GM12891 (cell line): ENCODE measurements around the gene JMJD6.

ENCODE experiments used
- POLR2A ChIP-seq: IDR thresholded peaks from 2 replicates; pipeline ENCODE4 v1.6.1; 2011; ENCODE audit warnings: low read depth, low read length, control low read depth
- POLR2AphosphoS5 ChIP-seq: IDR thresholded peaks from 2 replicates; pipeline ENCODE4 v1.6.1; 2011; ENCODE audit warnings: low read depth, low read length, control low read depth

DNA sequence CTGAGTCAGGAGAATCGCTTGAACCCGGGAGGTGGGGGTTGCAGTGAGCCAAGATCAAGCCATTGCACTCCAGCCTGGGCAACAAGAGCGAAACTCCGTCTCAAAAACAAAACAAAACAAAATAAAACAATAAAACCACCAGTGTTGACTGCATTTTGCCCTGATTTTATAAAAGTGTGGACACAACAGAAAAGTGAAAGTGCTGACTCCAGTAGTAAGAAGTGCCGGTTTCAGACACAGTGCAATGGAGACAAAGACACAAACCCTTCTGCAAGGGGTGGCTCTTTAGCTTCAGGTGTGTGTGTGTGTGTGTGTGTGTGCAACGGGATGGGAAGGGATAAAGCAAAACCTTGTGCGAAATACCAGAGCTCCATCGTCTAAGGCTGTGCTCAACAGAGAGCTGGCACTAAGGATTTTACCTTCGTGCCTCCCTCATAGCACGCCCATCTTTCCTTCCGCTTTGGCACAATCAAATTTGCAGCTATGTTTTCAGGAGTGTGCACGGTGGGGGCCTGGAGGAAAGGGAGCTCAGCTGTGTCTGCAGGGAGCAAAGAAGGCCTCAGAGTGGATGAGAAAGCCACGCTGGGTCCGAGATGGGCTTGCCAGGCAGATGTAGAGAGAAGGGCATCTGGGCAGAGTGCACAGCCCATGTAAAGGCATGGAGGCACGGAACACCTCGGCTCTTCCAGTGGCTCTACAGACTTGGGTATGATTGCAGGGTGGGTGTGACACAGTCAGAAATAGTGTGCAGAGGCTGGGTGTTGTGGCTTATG lies 31.2 kb downstream of the JMJD6 start:
- TF ChIP-seq POLR2AphosphoS5 (no peak), POLR2A (no peak)
